ENCODE data around the gene MTNR1B. TPM values are rescaled to one million over a fixed set of nuclear protein-coding genes. Genes with fewer than 3 reads are reported as not detected.

The MTNR1B gene
- total and polyA plus RNA-seq, 9 donors = not detected

DNA sequence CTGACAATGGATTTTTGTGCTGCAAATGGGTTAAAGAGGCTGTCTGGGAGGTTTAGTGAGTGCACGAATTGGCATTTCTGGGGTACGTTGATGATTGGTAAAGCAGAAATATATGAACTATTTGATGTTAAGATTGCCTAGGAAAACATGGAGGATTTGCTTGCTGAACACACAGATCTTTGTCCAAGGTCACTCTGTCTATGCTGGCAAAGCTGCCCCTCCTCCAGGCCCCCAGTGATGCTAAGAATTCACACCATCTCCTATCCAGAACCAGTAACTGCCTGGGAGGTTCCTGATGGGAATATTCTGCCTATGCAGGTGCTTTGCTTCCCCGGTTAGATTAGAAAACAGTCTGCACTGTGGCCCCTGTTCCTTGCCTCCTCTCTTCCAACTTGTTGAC lies 5.8 kb downstream of the MTNR1B start:
- no peaks in the 10 kb centered on the region for H3K27me3 ChIP-seq
- DNase-seq = no peak
- H3K9me3 ChIP-seq = no peaks in the 10 kb centered on the region
- H3K27ac ChIP-seq = no peak overlapping the region
- no peak overlapping the region for H3K4me3 ChIP-seq
- intact Hi-C loops (cut with DNase I) = no loop called here
- TF ChIP-seq POLR2A (IDR thresholded peaks at IDR 0.05) = no peak
- H3K36me3 ChIP-seq = no peaks in the 10 kb centered on the region
- H3K4me1 ChIP-seq (ENCODE audit: insufficient read depth) = no peaks in the 10 kb centered on the region
- WGBS, 3 donors = 53 to 80% (median 61%) methylated on average over 3 of the region's 3 CpGs

DNA sequence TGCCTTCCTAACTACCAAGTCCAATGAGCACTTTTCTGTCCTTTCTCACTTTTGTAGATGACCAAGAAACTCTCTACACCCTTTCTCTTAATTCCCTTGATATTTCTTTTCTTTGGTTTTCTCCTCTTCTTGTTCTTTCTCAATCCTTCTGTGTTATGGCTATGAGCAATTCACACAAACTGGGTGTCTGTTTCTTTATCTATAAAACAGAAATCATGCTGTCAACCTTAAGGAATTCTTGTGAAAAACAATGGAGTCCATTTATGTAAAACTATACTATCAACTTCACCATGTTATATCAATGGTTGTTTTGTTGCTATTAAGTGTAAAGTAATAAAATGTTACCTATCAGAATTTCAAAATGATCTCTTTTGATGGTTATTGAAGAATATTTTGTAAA lies 7.2 kb downstream of the MTNR1B start:
- TF ChIP-seq, protein P1, sequence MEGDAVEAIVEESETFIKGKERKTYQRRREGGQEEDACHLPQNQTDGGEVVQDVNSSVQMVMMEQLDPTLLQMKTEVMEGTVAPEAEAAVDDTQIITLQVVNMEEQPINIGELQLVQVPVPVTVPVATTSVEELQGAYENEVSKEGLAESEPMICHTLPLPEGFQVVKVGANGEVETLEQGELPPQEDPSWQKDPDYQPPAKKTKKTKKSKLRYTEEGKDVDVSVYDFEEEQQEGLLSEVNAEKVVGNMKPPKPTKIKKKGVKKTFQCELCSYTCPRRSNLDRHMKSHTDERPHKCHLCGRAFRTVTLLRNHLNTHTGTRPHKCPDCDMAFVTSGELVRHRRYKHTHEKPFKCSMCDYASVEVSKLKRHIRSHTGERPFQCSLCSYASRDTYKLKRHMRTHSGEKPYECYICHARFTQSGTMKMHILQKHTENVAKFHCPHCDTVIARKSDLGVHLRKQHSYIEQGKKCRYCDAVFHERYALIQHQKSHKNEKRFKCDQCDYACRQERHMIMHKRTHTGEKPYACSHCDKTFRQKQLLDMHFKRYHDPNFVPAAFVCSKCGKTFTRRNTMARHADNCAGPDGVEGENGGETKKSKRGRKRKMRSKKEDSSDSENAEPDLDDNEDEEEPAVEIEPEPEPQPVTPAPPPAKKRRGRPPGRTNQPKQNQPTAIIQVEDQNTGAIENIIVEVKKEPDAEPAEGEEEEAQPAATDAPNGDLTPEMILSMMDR (IDR thresholded peaks at IDR 0.05) = no peak
- no peak for TF ChIP-seq POLR2A (IDR thresholded peaks at IDR 0.05)
- no peak for TF ChIP-seq EP300 (IDR thresholded peaks at IDR 0.05)
- H3K9me3 ChIP-seq = no peaks in the 10 kb centered on the region
- no peak for DNase-seq
- no peaks in the 10 kb centered on the region for H3K36me3 ChIP-seq
- H3K4me3 ChIP-seq = no peak overlapping the region
- H3K27me3 ChIP-seq = no peaks in the 10 kb centered on the region
- H3K27ac ChIP-seq = no peak overlapping the region
- intact Hi-C loops (cut with DNase I) = no loop called here
- H3K4me1 ChIP-seq (ENCODE audit: insufficient read depth) = no peaks in the 10 kb centered on the region

- H3K9me3 ChIP-seq = no peaks in the 10 kb centered on the region
- no peak overlapping the region for H3K4me3 ChIP-seq
- WGBS, 3 donors = 82 to 87% (median 85%) methylated on average over 2 of the region's 2 CpGs
- H3K36me3 ChIP-seq = no peaks in the 10 kb centered on the region
- H3K27ac ChIP-seq = no peak overlapping the region
- intact Hi-C loops (cut with DNase I) = no loop called here
- no peak for DNase-seq
- TF ChIP-seq POLR2A (IDR thresholded peaks at IDR 0.05) (no peak), EP300 (IDR thresholded peaks at IDR 0.05) (no peak)
- TF ChIP-seq, protein P1 (IDR thresholded peaks at IDR 0.05) = no peak
- H3K4me1 ChIP-seq (ENCODE audit: insufficient read depth) = no peaks in the 10 kb centered on the region
- no peaks in the 10 kb centered on the region for H3K27me3 ChIP-seq
Measured at GRCh38 chr11:92977401-92977800, 8.0 kb downstream of the MTNR1B start.

DNA sequence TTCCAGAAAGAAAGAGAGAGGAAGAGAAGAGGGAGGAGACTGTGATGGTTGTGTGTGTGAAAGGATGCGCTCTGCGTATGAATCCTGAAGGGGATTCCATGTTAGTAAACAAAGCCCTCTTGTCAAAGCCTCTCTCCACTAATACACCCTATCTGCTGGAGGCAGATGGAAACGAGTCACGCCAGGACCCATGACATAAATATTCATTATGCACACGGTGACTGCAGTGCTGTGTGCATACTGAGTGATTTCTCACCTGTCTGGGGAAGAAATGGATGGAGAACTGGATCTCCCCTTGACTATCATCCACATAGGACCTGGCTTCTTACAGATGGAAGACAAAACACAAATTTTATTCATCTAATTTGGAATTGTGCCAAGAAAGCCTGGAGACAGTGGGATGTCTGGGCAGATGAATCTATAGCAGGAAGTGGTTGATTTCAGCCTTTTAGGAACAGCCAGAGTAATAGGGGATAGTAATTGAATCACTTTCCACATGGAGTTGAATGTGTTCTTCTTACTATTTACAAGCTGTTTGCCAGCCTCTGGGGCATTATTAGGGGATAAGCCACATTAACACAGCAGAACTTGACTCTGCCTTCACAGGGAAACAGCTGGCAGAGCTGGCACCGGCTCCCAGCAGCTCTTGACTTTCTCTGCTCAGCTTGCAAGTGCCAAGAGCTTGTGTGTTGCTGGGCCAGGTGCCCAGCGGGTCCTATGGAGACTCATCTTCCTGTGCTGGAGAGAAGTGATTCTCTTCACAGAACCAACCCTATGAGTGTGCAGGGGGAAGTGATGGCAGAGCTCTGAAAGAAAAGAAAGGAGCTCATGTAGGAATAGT lies 9.0 kb downstream of the MTNR1B start:
- no peak overlapping the region for H3K4me3 ChIP-seq
- no peaks in the 10 kb centered on the region for H3K36me3 ChIP-seq
- intact Hi-C loops (cut with DNase I) = no loop called here
- DNase-seq = no peak
- H3K27me3 ChIP-seq = no peaks in the 10 kb centered on the region
- H3K4me1 ChIP-seq (ENCODE audit: insufficient read depth) = no peaks in the 10 kb centered on the region
- no peak overlapping the region for H3K27ac ChIP-seq
- 81 to 84% (median 82%) methylated on average over 7 of the region's 7 CpGs for WGBS, 3 donors
- TF ChIP-seq EP300 (IDR thresholded peaks at IDR 0.05) = no peak
- H3K9me3 ChIP-seq = no peaks in the 10 kb centered on the region

DNA sequence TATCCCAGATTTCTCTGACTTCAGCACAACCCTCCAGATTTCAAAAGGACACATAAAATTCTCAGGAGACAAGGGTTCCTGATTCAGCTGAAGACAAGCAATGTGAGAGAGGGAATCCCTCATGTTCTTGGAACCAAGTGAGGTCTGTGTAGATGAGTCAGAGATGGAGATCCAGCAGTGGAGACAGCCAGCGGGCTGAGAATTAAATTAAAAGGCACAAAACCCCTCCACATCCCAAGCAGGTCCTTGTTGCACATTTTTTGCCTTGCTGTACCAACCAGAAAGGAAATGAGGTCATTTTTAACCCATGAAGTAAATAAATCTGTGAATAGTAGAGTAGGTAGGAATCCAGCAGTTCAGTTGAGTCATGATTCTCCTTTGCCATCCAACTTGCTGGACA lies 9.7 kb downstream of the MTNR1B start:
- WGBS, 3 donors = 85 to 91% (median 85%) methylated on average over 1 of the region's 1 CpG

More for the DNA sequence above, 9.7 kb downstream of the MTNR1B start:
- Histone ChIP-seq H3K9me3 (no peaks in the 10 kb centered on the region), H3K27me3 (no peaks in the 10 kb centered on the region), H3K36me3 (no peaks in the 10 kb centered on the region), H3K4me3 (no peak overlapping the region), H3K27ac (no peak overlapping the region), H3K4me1 (ENCODE audit: insufficient read depth) (no peaks in the 10 kb centered on the region)
- no peak for DNase-seq
- TF ChIP-seq, protein P1 (IDR thresholded peaks at IDR 0.05) = no peak
- TF ChIP-seq POLR2A (IDR thresholded peaks at IDR 0.05) (no peak), EP300 (IDR thresholded peaks at IDR 0.05) (no peak)
- intact Hi-C loops (cut with DNase I) = no loop called here

All from ovary (tissue), 9 donors.